Measurements from ENCODE around the gene VWF.
A peak's percentile ranks its signal among the peaks of the same experiment; 100 is the strongest.
"Not testable (repeated sequence)": the region's sequence is repeated elsewhere in the genome, so short reads cannot be mapped to it uniquely, and the experiment has no call there.

VWF gene

GRCh38 chr12:6032726-6033125, 91.7 kb downstream of the VWF start:
- no peak for DNase-seq

- DNase-seq, result no peak
Measured at GRCh38 chr12:6031001-6031400, 93.5 kb downstream of the VWF start.

DNA sequence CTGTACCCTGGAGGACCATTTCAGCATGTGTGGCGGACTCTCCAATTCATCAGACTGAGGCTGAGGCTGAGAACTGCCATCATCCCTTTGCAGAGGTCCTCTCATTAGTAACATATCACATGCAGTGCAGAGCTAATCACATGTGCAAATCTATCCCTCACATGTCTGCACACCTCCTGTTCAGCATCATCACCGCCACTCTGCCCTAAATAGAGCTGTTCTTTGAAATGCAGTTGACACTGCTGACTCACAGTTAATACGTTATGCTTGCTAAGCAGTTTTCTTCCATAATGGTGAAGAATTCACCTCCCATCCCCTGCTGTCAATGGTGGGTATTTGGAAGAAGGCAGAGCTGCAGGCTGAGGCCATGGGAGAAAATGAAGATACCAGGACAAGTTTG, 94.4 kb downstream of the VWF start:
- DNase-seq, result no peak

- no peak for DNase-seq
Measured at GRCh38 chr12:6029401-6029800, 95.1 kb downstream of the VWF start.

- no peak for DNase-seq
Measured at GRCh38 chr12:6026998-6027397, 97.5 kb downstream of the VWF start.

GRCh38 chr12:6025703-6026298, 98.7 kb downstream of the VWF start:
- DNase-seq, result not testable (repeated sequence)

DNA sequence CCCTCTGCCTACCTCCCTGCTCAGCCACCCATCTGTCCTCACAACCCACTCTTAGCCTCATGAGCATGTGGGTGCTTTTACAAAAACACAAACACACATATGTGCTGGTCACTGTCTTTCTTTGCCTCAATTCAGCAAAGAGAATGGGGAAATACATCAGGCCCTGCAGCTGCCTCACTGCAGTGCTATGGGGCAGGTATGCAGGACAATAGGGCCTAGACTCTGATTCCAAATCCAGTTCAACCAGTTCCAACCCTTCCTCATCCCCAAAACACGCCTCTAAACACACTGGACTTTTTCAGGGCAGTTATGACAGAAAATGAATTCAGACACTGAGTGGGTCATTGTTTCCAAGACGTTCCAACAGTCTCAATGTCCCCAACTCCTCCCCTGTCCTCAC, 100.4 kb downstream of the VWF start:
- DNase-seq, result not testable (repeated sequence)

DNA sequence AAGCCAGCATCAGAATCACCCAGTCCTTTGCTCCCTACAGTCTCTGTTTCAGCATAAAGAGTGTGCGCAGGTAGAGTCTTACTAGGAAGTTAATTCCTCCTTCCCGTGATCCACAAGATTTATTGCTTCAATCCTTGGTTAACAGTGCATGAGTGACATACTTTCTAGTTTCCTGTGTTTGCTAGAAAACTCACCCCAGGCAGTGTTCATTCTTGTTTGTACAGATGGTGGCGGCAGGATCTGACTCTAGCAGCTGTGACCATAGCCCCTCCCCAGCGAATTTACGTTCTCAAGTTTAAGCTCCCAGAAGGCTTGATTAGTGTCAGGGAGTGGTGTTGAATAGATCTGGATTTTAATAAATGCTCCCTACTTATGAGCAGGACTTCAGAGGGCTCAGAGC, 103.5 kb downstream of the VWF start:
- DNase-seq, result no peak

DNA sequence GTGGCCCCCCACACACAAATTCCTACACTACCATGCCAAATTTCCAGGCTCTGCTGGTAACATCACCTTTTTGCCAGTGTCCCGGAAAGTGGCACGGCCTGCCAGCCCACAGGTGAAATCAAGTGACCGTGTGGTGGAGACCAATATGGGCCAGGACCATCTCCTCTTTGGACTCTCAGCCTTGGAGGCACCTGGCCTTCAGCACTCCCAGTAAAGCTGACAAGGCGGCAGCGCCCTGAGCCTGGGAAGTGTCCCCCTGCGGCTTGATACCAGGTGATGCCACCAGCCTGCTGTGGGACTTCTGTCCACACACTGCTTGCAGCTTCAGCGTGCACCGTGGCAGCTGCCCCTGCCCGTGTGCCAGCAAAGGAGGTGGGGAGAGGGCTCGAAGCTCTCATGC, 104.0 kb downstream of the VWF start:
- not testable (repeated sequence) for DNase-seq

DNA sequence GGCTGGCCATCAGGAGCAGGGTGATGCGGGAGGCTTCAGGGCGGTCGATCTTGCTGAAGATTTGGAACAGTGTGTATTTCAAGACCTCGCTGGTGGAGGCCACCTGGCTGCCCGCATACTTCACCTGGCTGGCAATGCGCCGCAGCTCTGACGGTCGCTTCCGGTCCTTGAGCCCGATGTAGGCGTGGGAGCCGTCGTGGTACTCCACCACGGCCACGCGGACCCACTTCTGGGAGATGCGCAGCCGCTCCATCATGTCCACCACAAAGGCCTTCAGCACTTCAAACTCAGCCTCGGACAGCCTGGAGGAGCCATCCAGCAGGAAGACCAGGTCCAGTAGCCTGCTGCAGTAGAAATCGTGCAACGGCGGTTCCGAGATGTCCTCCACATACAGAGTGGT, 105.2 kb downstream of the VWF start:
- DNase-seq, result not testable (repeated sequence)

DNA sequence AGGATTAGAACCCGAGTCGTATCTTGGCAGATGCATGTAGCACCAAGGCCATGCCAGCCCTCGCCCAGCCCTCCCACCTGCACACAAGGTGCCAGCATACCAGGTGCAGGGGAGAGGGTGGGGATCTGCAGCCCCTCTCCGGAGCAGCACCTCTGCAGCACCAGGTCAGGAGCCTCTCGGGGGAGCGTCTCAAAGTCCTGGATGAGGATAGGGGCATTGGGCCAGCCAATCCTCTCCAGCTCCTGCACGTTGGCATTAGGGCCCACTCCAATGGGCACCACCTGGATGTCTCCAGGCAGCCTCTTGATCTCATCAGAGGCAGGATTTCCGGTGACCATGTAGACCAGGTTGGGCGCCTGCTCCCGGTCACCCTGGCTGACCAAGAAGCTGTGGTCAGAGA, 106.2 kb downstream of the VWF start:
- DNase-seq, result no peak

- DNase-seq, result no peak
Measured at GRCh38 chr12:6016756-6017155, 107.7 kb downstream of the VWF start.

- not testable (repeated sequence) for DNase-seq
Measured at GRCh38 chr12:6016004-6016403, 108.5 kb downstream of the VWF start.

DNA sequence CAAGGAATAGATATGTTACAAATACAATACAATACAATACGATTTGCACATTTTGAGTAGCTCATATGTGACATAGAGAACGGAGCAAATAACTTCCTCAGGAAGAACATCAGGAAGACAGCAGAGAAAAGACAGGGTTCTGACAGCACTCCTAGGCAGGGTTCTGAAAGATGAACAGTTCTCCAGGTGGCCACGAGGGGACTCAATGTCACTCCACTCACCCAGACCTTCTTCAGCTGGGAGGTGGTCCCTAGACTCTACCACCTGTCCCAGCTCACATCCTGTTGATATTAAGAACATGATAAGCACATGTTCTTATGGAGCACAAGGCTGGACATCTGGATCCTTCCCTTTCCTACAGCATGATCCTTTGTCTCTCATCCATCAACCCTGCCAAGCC, 109.2 kb downstream of the VWF start:
- not testable (repeated sequence) for DNase-seq

- DNase-seq, result not testable (repeated sequence)
Measured at GRCh38 chr12:6010631-6011350, 113.7 kb downstream of the VWF start.

GRCh38 chr12:5997260-5997659, 127.2 kb downstream of the VWF start:
- DNase-seq, result no peak

- DNase-seq, result no peak
Measured at GRCh38 chr12:5996459-5996858, 128.0 kb downstream of the VWF start.

GRCh38 chr12:5989621-5990020, 134.8 kb downstream of the VWF start:
- DNase-seq, result no peak

DNA sequence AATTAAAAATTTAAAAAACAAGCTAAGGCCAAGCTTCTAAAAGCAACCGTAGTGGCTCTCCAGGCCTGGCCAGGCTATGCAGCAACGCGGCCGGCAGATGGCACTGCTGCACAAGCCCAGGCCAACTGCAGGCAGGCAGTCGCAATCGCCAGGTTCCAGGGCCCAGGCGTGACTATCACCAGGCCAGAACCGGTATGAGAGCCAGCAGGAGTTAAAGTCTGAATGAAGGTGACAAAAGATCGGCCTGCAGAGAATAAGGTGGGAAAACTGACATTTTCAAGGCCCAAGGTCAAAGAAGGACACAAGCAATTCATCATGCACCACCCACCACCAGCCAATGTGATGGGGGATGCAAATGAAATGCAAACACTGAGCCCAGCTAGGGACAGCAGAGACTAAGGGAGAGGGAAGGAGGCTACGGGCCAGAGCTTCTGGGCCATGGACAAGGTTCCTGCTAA, 135.8 kb downstream of the VWF start:
- DNase-seq, result peak; percentile 84

DNA sequence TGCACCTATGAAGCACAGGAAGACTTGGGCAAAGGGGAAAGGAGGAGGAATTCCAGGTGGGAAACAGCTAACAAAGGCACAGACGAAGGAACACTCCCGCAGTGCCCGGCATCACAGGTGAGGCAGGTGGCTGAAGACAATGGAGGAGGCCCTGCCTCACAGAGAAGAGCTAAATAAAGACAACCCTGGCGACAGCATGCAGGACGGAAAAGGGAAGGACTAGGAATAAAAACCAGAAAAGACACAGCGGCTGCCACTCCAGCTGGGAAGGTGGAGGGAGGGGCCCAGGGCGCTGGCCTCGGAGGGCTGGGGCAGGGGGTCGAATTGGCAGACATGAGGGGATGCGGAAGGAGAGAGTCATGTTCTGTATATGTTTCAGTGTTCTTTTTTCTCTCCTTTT, 136.4 kb downstream of the VWF start:
- DNase-seq, result no peak

GRCh38 chr12:5987573-5987972, 136.9 kb downstream of the VWF start:
- DNase-seq, result no peak

DNA sequence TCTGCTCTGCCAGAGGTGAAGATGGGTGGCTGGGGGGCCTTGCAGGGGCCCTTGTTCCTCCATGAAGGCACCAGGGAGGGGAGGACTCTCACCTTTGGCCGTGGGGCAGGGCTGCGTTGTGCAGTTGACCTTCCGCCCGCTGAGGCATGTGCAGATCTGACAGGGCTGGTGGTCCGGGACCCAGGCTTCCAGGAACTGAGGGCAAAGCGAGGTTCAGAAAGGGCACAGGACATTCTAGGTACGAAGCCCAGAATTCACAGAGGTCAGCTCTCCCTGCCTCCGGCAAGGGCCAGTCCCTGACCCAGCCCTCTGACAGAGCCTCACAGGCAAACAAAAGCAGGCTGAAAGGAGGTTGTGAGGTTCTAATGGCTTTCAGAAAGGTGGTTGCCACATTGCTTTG, 139.0 kb downstream of the VWF start:
- no peak for DNase-seq

DNA sequence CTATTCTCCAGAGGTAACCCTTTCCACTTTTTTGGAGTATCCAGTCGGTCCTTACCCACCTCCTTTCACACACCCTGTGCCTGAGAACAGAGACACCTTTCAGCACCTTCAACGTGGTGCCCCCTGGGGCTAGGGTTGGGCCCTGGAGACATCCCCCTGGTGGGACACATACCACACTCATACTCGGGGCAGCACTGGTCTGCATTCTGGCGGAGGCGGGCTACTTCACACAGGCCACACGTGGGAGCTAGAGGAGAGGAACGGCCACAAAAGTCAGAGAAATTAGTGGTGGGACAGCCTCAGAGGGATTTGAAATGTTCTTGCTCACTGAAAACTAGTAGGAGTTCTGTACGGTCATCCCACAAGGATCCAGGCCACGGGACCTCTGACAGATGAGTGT, 139.6 kb downstream of the VWF start:
- no peak for DNase-seq

DNA sequence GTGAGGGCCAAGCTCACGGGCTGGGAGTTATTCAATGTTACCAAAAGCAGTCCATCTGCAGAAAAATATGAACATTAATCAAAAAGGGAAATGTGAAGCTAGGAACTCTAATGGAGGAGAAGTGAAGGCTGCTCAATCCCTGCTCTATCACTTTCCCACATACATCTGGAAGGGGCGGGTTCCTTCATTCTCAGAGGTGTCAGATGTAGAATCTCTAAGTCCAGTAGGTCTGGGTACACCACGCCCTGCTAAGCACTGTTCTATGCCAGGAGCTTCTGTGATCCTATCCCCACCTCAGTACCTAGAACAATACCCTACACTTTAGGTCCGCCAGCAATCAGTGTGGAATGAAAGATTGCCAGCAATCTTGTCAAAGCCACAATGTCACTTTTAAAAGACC, 142.4 kb downstream of the VWF start:
- DNase-seq, result no peak

- DNase-seq, result no peak
Measured at GRCh38 chr12:5977556-5977955, 146.9 kb downstream of the VWF start.
